Measurements from ENCODE around the gene PRDM16. TPM values are rescaled to one million over a fixed set of nuclear protein-coding genes. Genes with fewer than 3 reads are reported as not detected.

PRDM16 gene
- total RNA-seq, 4 donors from 2014 or later, result 5.9 to 41.7 (median 11.2) TPM

DNA sequence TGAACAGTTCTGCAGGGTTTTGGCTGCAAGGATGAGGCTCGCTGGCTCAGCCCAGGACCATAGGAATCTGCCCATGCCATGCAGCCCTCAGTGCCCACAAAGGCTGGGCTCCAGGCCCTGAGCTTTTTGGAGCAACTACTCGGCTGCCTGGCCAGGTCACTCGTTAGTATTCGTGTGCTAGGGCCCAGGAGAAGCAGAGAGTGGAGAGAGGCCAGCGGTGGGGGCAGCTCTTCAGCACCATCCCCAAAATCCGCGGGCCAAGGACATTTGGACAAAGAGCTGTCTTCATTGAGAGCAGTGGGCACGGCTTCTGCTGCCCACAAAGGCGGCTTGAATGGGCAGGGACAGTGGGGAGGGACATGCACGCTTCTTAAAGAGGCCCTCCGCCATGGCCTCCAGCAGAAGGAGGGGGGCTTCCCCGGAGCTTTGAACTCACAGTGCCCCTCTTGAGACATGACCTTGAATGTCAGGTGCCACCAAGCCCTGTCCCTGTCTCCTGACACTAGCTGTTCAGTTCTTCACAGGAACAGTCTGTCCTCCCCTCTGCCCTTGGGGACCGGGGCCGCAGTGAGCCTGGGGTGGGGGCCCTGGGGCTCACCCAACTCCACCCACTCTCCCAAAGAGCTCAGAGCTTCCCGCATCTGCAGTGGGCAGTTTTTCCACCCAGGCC lies 279.3 kb downstream of the PRDM16 start:
- Histone ChIP-seq H3K4me1 (peaks cover 0 to 86% (median 58%) of the 10 kb centered on the region in 4 donors), H3K36me3 (no peaks in the 10 kb centered on the region), H3K27ac (peak overlapping the region; percentile 79 to 98 (median 89)), H3K27me3 (peaks cover 0 to 11% of the 10 kb centered on the region in 2 donors), H3K9me3 (peaks cover 0 to 20% (median 2%) of the 10 kb centered on the region in 4 donors), H3K4me3 (no peak overlapping the region)
- WGBS, 2 donors, result 46 to 54% methylated on average over 12 of the region's 15 CpGs
- peak in 1 of 2 donors; percentile 80 for TF ChIP-seq EP300 (IDR thresholded peaks at IDR 0.05)
- TF ChIP-seq, protein P1, sequence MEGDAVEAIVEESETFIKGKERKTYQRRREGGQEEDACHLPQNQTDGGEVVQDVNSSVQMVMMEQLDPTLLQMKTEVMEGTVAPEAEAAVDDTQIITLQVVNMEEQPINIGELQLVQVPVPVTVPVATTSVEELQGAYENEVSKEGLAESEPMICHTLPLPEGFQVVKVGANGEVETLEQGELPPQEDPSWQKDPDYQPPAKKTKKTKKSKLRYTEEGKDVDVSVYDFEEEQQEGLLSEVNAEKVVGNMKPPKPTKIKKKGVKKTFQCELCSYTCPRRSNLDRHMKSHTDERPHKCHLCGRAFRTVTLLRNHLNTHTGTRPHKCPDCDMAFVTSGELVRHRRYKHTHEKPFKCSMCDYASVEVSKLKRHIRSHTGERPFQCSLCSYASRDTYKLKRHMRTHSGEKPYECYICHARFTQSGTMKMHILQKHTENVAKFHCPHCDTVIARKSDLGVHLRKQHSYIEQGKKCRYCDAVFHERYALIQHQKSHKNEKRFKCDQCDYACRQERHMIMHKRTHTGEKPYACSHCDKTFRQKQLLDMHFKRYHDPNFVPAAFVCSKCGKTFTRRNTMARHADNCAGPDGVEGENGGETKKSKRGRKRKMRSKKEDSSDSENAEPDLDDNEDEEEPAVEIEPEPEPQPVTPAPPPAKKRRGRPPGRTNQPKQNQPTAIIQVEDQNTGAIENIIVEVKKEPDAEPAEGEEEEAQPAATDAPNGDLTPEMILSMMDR (IDR thresholded peaks at IDR 0.05), result no peak
- DNase-seq (ENCODE audit: low spot score in 2 of 2), result no peak

DNA sequence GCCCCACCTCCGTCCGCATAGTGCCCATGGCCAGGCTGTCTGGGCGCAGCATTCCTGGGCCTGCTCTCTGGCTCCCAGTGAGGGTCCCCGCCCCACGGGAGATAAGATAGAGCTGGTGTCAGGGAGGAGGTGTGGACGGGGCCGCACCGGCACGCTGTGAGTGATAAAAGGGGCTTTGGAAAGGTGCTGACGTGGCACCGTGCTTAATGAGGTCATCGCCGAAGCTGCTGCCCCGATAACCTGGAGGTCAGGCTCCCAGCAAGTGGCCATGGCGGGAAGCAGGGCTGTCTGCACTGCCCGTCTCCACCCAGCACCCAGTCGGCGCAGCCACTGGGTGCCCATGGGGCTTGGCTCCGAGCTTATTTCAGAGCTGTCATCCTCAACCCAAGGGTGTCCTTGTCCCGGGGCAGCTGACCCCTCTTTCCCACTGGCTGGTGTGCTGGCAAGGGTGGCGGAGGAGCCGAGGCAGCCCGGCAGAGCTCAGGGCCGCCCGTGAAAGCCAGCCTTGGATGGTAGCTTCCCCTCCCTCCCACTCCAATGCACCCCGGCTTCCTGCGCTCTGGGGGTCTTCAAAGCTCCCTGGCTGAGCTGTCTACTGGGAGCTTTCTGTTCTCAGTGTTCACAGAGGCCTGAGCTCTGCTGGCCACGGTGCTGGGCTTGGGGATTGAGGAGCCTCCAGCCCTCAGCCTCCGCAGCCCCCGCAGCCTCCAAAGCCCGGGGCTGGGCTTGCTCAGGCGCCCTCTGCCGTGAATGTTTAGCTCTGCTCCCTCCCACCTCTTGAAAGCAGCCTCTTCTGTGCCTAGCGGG lies 280.4 kb downstream of the PRDM16 start:
- Histone ChIP-seq H3K4me3 (no peak overlapping the region), H3K4me1 (peaks cover 0 to 95% (median 61%) of the 10 kb centered on the region in 4 donors)
- whole genome bisulfite sequencing, 2 donors, result 44 to 45% methylated on average over 24 to 34 of the region's 34 CpGs

DNA sequence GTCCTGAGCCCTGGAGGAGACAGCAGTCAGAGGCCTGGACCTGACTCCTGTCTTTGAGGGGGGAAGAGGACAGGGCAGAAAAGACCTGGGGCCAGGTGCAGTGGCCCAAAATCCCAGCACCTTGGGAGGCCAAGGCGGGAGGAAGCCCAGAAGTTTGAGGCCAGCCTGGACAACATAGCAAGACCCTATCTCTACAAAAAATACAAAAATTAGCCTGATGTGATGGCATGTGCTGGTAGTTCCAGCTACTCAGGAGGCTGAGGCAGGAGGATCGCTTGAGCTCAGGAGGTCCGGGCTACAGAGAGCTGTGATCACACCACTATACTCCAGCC lies 280.9 kb downstream of the PRDM16 start:
- Histone ChIP-seq H3K27me3 (peaks cover 0 to 11% of the 10 kb centered on the region in 2 donors), H3K9me3 (peaks cover 0 to 4% (median 0%) of the 10 kb centered on the region in 4 donors), H3K4me1 (peaks cover 0 to 93% (median 59%) of the 10 kb centered on the region in 4 donors), H3K27ac (peak overlapping the region; percentile 79 to 98 (median 89)), H3K36me3 (no peaks in the 10 kb centered on the region), H3K4me3 (no peak overlapping the region)
- TF ChIP-seq POLR2A (IDR thresholded peaks at IDR 0.05) (no peak), EP300 (IDR thresholded peaks at IDR 0.05) (no peak)
- TF ChIP-seq, protein P1 (IDR thresholded peaks at IDR 0.05), result no peak
- WGBS, 2 donors, result 85 to 95% methylated on average over 3 of the region's 3 CpGs
- no peak for DNase-seq (ENCODE audit: low spot score in 2 of 2)

More for the DNA sequence above, 280.4 kb downstream of the PRDM16 start:
- TF ChIP-seq EP300 (IDR thresholded peaks at IDR 0.05) (peak in 1 of 2 donors; percentile 5), POLR2A (IDR thresholded peaks at IDR 0.05) (no peak)
- TF ChIP-seq, protein P1 (IDR thresholded peaks at IDR 0.05), result peak in 4 of 5 experiments; percentile 30 to 43 (median 36)
- no peaks in the 10 kb centered on the region for H3K36me3 ChIP-seq
- H3K27ac ChIP-seq, result peak overlapping the region; percentile 79 to 98 (median 89)
- peaks cover 0 to 11% of the 10 kb centered on the region in 2 donors for H3K27me3 ChIP-seq
- H3K9me3 ChIP-seq, result peaks cover 0 to 10% (median under 1%) of the 10 kb centered on the region in 4 donors
- DNase-seq (ENCODE audit: low spot score in 2 of 2), result no peak

DNA sequence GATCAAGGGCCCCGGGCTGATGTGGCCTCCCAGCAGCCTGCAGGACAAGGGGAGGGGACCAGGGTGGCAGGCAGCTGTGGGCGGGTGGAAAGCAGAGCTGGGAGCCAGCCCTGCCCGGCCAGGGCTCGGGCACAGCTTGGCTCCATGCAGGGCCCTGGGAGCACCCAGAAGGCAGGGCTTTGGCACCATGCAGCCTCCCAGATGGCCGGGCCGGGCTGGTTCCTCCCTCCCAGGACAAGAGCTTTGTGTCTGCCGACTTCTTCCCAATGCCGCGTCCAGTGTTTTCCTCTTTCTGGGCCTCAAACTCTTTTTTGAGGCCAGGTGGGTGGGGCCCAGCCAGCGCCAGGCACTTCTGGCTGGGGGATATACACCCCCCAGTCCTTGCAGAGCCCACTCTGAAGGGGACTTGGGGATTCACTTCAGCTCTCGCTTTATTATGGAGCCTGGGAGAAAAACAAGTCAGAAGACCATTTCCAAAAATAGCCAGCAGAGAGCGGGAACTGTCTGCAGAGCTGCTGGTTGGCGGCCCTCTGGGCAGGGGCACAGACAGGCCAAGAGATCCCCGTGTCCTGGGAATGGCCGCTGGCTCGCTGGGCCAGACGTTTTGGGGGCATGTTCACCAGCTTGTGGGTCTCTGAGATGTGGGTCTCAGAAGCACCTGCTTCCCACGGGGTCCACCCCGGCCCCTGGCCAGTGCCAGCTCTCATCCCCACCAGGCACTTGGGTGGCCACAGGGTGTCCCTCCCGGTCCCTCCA lies 281.7 kb downstream of the PRDM16 start:
- DNase-seq (ENCODE audit: low spot score in 2 of 2), result no peak
- Histone ChIP-seq H3K27ac (peak overlapping the region; percentile 79 to 98 (median 89)), H3K4me1 (peaks cover 0 to 85% (median 55%) of the 10 kb centered on the region in 4 donors)

More for the DNA sequence above, 281.7 kb downstream of the PRDM16 start:
- Histone ChIP-seq H3K27me3 (peaks cover 0 to 11% of the 10 kb centered on the region in 2 donors), H3K36me3 (no peaks in the 10 kb centered on the region), H3K9me3 (no peaks in the 10 kb centered on the region), H3K4me3 (no peak overlapping the region)
- WGBS, 2 donors, result 18 to 42% methylated on average over 13 to 20 of the region's 20 CpGs
- TF ChIP-seq POLR2A (IDR thresholded peaks at IDR 0.05) (no peak), EP300 (IDR thresholded peaks at IDR 0.05) (peak in 1 of 2 donors; percentile 73)
- TF ChIP-seq, protein P1 (IDR thresholded peaks at IDR 0.05), result peak in 3 of 5 experiments; percentile 12 to 59 (median 38)
